HEK293 (cell line): ENCODE measurements around the gene FOXP1.

Source experiments
- YY1 ChIP-seq: fragments of 450-650 bp; formaldehyde crosslinking; IDR thresholded peaks from 2 replicates; pipeline ENCODE4 v1.5.1; 2018; ENCODE audit warnings: missing biosample characterization, missing genetic modification characterization
- ZNF169 ChIP-seq: fragments of 450-650 bp; formaldehyde crosslinking; IDR thresholded peaks from 2 replicates; pipeline ENCODE4 v1.5.1; 2016; ENCODE audit warnings: missing biosample characterization, missing genetic modification characterization
- ZNF202 ChIP-seq: fragments of 450-650 bp; formaldehyde crosslinking; IDR thresholded peaks from 2 replicates; pipeline ENCODE4 v1.5.1; 2016; ENCODE audit warnings: missing biosample characterization, missing genetic modification characterization, borderline replicate concordance
- ZNF214 ChIP-seq: fragments of 450-650 bp; formaldehyde crosslinking; IDR thresholded peaks from 2 replicates; pipeline ENCODE4 v1.5.1; 2017; ENCODE audit warnings: missing biosample characterization, mild to moderate bottlenecking, missing genetic modification characterization, borderline replicate concordance
- ZNF416 ChIP-seq: fragments of 450-650 bp; formaldehyde crosslinking; IDR thresholded peaks from 2 replicates; pipeline ENCODE4 v1.5.1; 2016; ENCODE audit warnings: missing biosample characterization, missing genetic modification characterization
- ZNF510 ChIP-seq: fragments of 450-650 bp; formaldehyde crosslinking; IDR thresholded peaks from 2 replicates; pipeline ENCODE4 v1.5.1; 2018; ENCODE audit warnings: mild to moderate bottlenecking, missing genetic modification characterization, missing biosample characterization; ENCODE audit not compliant: insufficient replicate concordance
- ZNF549 ChIP-seq: fragments of 450-650 bp; IDR thresholded peaks from 2 replicates; pipeline ENCODE4 v1.5.1; 2018; ENCODE audit warnings: missing biosample characterization, missing genetic modification characterization, mild to moderate bottlenecking, inconsistent platforms, moderate library complexity
- ZNF785 ChIP-seq: fragments of 450-650 bp; formaldehyde crosslinking; IDR thresholded peaks from 2 replicates; pipeline ENCODE4 v1.5.1; 2016; ENCODE audit warnings: missing biosample characterization, missing genetic modification characterization
- ZXDB ChIP-seq: fragments of 450-650 bp; formaldehyde crosslinking; IDR thresholded peaks from 2 replicates; pipeline ENCODE4 v1.5.1; 2016; ENCODE audit warnings: missing biosample characterization, missing genetic modification characterization
- TF ChIP-seq, protein P1 (sequence below): IDR thresholded peaks from 2 replicates; pipeline ENCODE4 v1.6.1; 2011; ENCODE audit warnings: mild to moderate bottlenecking, low read depth, low read length, borderline replicate concordance
- TF ChIP-seq, protein P2 (sequence below): fragments of 450-650 bp; formaldehyde crosslinking; IDR thresholded peaks from 2 replicates; pipeline ENCODE4 v1.5.1; 2016; ENCODE audit warnings: missing biosample characterization, missing genetic modification characterization
- TF ChIP-seq, protein P3 (sequence below): fragments of 450-650 bp; formaldehyde crosslinking; IDR thresholded peaks from 2 replicates; pipeline ENCODE4 v1.5.1; 2016; ENCODE audit warnings: missing biosample characterization, missing genetic modification characterization
- TF ChIP-seq, protein P4 (sequence below): fragments of 450-650 bp; formaldehyde crosslinking; IDR thresholded peaks from 2 replicates; pipeline ENCODE4 v1.5.1; 2016; ENCODE audit warnings: missing biosample characterization, missing genetic modification characterization

- TF ChIP-seq, protein P1, sequence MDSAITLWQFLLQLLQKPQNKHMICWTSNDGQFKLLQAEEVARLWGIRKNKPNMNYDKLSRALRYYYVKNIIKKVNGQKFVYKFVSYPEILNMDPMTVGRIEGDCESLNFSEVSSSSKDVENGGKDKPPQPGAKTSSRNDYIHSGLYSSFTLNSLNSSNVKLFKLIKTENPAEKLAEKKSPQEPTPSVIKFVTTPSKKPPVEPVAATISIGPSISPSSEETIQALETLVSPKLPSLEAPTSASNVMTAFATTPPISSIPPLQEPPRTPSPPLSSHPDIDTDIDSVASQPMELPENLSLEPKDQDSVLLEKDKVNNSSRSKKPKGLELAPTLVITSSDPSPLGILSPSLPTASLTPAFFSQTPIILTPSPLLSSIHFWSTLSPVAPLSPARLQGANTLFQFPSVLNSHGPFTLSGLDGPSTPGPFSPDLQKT, result no peak
- TF ChIP-seq, protein P2, sequence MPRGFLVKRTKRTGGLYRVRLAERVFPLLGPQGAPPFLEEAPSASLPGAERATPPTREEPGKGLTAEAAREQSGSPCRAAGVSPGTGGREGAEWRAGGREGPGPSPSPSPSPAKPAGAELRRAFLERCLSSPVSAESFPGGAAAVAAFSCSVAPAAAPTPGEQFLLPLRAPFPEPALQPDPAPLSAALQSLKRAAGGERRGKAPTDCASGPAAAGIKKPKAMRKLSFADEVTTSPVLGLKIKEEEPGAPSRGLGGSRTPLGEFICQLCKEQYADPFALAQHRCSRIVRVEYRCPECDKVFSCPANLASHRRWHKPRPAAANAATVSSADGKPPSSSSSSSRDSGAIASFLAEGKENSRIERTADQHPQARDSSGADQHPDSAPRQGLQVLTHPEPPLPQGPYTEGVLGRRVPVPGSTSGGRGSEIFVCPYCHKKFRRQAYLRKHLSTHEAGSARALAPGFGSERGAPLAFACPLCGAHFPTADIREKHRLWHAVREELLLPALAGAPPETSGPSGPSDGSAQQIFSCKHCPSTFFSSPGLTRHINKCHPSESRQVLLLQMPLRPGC (tag by site-specific recombination), result no peak
- no peak for TF ChIP-seq ZNF416 (tag by site-specific recombination)
- TF ChIP-seq ZNF785 (tag by site-specific recombination), result no peak
- TF ChIP-seq ZNF169 (tag by site-specific recombination), result no peak
- no peak for TF ChIP-seq ZNF202
- no peak for TF ChIP-seq ZNF510 (tag by site-specific recombination)
- TF ChIP-seq, protein P3, sequence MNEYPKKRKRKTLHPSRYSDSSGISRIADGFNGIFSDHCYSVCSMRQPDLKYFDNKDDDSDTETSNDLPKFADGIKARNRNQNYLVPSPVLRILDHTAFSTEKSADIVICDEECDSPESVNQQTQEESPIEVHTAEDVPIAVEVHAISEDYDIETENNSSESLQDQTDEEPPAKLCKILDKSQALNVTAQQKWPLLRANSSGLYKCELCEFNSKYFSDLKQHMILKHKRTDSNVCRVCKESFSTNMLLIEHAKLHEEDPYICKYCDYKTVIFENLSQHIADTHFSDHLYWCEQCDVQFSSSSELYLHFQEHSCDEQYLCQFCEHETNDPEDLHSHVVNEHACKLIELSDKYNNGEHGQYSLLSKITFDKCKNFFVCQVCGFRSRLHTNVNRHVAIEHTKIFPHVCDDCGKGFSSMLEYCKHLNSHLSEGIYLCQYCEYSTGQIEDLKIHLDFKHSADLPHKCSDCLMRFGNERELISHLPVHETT (tag by site-specific recombination), result no peak
- TF ChIP-seq ZNF214, result no peak
- TF ChIP-seq ZNF549, result no peak
- TF ChIP-seq, protein P4, sequence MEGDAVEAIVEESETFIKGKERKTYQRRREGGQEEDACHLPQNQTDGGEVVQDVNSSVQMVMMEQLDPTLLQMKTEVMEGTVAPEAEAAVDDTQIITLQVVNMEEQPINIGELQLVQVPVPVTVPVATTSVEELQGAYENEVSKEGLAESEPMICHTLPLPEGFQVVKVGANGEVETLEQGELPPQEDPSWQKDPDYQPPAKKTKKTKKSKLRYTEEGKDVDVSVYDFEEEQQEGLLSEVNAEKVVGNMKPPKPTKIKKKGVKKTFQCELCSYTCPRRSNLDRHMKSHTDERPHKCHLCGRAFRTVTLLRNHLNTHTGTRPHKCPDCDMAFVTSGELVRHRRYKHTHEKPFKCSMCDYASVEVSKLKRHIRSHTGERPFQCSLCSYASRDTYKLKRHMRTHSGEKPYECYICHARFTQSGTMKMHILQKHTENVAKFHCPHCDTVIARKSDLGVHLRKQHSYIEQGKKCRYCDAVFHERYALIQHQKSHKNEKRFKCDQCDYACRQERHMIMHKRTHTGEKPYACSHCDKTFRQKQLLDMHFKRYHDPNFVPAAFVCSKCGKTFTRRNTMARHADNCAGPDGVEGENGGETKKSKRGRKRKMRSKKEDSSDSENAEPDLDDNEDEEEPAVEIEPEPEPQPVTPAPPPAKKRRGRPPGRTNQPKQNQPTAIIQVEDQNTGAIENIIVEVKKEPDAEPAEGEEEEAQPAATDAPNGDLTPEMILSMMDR (tag by site-specific recombination), result no peak
- TF ChIP-seq YY1 (tag by site-specific recombination), result no peak
- TF ChIP-seq ZXDB (tag by site-specific recombination), result no peak
Observed at GRCh38 chr3:71328926-71329325, 254.6 kb downstream of the FOXP1 start.
